Coronary artery (tissue), 2 donors: ENCODE measurements around the gene ZIC2.

Experiments
- DNase-seq: peaks from one replicate; pipeline ENCODE4 v3.0.0-alpha.2; 2017; ENCODE audit warnings: low spot score
- H3K27ac ChIP-seq, 2 donors: fragments of 200-600 bp; sonication (generic); one replicate each; pipeline ENCODE4 v1.5.1; 2016 to 2019
- H3K4me3 ChIP-seq: fragments of 200-600 bp; sonication (generic); 2 replicates; pipeline ENCODE4 v1.5.1; 2016; ENCODE audit warnings: mild to moderate bottlenecking, moderate library complexity
- CTCF ChIP-seq: fragments of 200-600 bp; sonication (generic); IDR thresholded peaks from one replicate; pipeline ENCODE4 v1.5.1; 2019; ENCODE audit warnings: antibody characterized with exemption

Gene ZIC2

GRCh38 chr13:99955107-99955746, 26.4 kb upstream of the ZIC2 start:
- H3K4me3 ChIP-seq: no peak overlapping the region
- no peak for TF ChIP-seq CTCF
- no peak overlapping the region for H3K27ac ChIP-seq
- DNase-seq: peak; percentile 64

DNA sequence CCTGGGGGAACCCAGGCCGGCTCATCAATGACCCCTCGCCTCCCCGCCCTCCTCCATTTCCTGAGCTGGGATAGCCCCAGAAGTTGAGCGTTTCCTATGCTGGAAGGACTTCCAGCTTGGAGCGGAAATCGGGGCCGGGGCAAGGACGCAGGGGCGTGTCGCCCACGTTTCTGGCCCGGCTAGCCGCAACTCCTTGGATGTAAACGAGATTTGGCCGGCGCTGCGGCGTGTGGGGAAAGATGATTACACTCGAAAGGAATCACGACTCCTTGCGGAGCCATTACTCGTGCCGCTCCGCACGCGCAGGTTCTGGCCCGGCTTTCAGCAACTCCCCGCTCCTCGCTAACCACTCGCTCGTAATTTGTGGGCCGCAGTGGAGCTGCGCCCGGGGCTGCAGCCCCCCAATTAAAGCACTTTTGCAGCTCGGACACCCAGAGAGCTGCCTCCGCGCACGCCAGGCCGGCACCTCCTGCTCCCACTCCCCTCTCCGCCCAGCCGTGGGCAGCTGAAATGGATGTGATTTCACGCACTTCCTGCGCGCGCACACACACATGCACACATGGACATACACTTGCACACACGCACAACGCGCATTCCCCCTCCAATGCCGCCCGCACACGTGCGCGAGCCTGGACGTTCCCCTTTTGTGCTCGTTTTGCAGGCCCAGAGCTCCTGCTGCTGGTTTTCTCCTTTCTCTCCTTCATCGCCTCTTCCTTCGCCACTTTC, 25.7 kb upstream of the ZIC2 start:
- H3K27ac ChIP-seq: no peak overlapping the region
- DNase-seq: peak; percentile 71
- no peak for TF ChIP-seq CTCF
- peak overlapping the region; percentile 58 for H3K4me3 ChIP-seq

- no peak for TF ChIP-seq CTCF
- DNase-seq: peak; percentile 62
- Histone ChIP-seq H3K27ac (no peak overlapping the region), H3K4me3 (peak overlapping the region; percentile 58)
These were observed 24.9 kb upstream of the ZIC2 start for GRCh38 chr13:99956473-99957349.

- DNase-seq: peak; percentile 26
- TF ChIP-seq CTCF: no peak
- Histone ChIP-seq H3K27ac (no peak overlapping the region), H3K4me3 (peak overlapping the region; percentile 27)
These were observed 23.0 kb upstream of the ZIC2 start for GRCh38 chr13:99958406-99959126.

DNA sequence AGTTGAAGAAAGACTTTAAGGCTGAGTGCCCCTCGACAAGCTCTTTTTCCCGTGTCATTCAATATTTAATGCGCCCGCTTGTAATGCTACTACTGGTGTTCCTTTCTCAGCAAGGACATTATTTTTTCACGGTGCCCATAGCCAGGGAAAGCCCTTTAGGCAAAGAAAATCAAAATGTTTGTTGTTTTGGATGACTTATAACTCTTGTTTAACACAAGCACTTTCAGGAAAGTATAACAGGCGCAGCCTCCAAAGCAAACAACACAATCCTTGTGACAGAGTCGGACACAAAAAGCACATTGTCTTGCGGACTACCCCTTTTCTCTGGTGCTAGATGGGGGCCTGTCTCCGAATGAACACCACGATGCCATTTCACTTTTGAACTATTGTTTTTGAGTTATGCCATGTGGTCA, 22.5 kb upstream of the ZIC2 start:
- no peak for TF ChIP-seq CTCF
- H3K27ac ChIP-seq: no peak overlapping the region
- DNase-seq: no peak
- H3K4me3 ChIP-seq: peak overlapping the region; percentile 27

- peak; percentile 31 for DNase-seq
- H3K27ac ChIP-seq: no peak overlapping the region
- peak overlapping the region; percentile 41 for H3K4me3 ChIP-seq
- no peak for TF ChIP-seq CTCF
These were observed 21.9 kb upstream of the ZIC2 start for GRCh38 chr13:99959540-99960230.
